Fibroblast of lung (primary cell): Measurements from ENCODE around the gene RAP1A. TPM values are rescaled to one million over a fixed set of nuclear protein-coding genes. Genes with fewer than 3 reads are reported as not detected.

Source experiments
- DNase-seq, 2 donors: peaks; one replicate each; pipeline versions ENCODE4 v3.0.0 to v3.0.0-alpha.2; 2010; ENCODE audit warnings: low read depth in 2 of 2
- H2AFZ ChIP-seq: 2 replicates; pipeline ENCODE4 v1.5.1; 2012; ENCODE audit warnings: low read length, control low read depth, inconsistent platforms
- H3K27ac ChIP-seq: 2 replicates; pipeline ENCODE4 v1.5.1; 2011; ENCODE audit warnings: low read length, control low read depth; ENCODE audit not compliant: insufficient read depth
- H3K27me3 ChIP-seq: 2 replicates; pipeline ENCODE4 v1.5.1; 2011; ENCODE audit warnings: mild to moderate bottlenecking, low read length; ENCODE audit not compliant: control insufficient read depth, insufficient read depth
- H3K36me3 ChIP-seq: 2 replicates; pipeline ENCODE4 v1.5.1; 2011; ENCODE audit warnings: low read length; ENCODE audit not compliant: control insufficient read depth, insufficient read depth
- H3K4me1 ChIP-seq: 2 replicates; pipeline ENCODE4 v1.5.1; 2011; ENCODE audit warnings: low read length; ENCODE audit not compliant: control insufficient read depth, insufficient read depth; ENCODE audit errors: extremely low read depth
- H3K4me2 ChIP-seq: 2 replicates; pipeline ENCODE4 v1.5.1; 2011; ENCODE audit warnings: low read length, control low read depth; ENCODE audit not compliant: insufficient read depth; ENCODE audit errors: extremely low read depth
- H3K4me3 ChIP-seq, 4 experiments: fragments of 200-600 bp in 1 of 4; sonication (generic) in 1 of 4; replicated peaks in 1 of 4; 2 replicates each; pipeline ENCODE4 v1.5.1; 2011 to 2016; ENCODE audit warnings: low read length in 4 of 4, low read depth in 3 of 4, mild to moderate bottlenecking in 3 of 4, control low read depth in 2 of 4, inconsistent platforms in 1 of 4, mixed read lengths in 1 of 4; ENCODE audit not compliant: insufficient read depth in 1 of 4; ENCODE audit errors: control extremely low read depth in 1 of 4
- H3K79me2 ChIP-seq: 2 replicates; pipeline ENCODE4 v1.5.1; 2012; ENCODE audit warnings: mild to moderate bottlenecking, low read length, inconsistent platforms; ENCODE audit not compliant: control insufficient read depth, insufficient read depth
- H3K9ac ChIP-seq: 2 replicates; pipeline ENCODE4 v1.5.1; 2011; ENCODE audit warnings: mild to moderate bottlenecking, low read length, control low read depth; ENCODE audit not compliant: insufficient read depth
- H3K9me3 ChIP-seq: 2 replicates; pipeline ENCODE4 v1.5.1; 2012; ENCODE audit warnings: low read depth, low read length; ENCODE audit not compliant: control insufficient read depth, insufficient read depth
- H4K20me1 ChIP-seq: 2 replicates; pipeline ENCODE4 v1.5.1; 2011; ENCODE audit warnings: low read length; ENCODE audit not compliant: control insufficient read depth, insufficient read depth; ENCODE audit errors: extremely low read depth
- CTCF ChIP-seq, 2 donors: IDR thresholded peaks in 1 of 2; conservative IDR thresholded peaks in 1 of 2; 1 replicate in 1 of 2; 2 replicates in 1 of 2; pipeline ENCODE4 v1.5.1; 2011 to 2012; ENCODE audit warnings: low read length in 2 of 2, control low read depth in 1 of 2, inconsistent platforms in 1 of 2, low read depth in 1 of 2, mild to moderate bottlenecking in 1 of 2
- EZH2 ChIP-seq: IDR thresholded peaks from 2 replicates; pipeline ENCODE4 v1.5.1; 2012; ENCODE audit warnings: low read length, control low read depth, mild to moderate bottlenecking; ENCODE audit errors: missing control alignments
- polyA plus RNA-seq, 2 donors: library from polyadenylated mRNA; depleted of rRNA in 1 of 2; stranded (reverse) in 1 of 2; unstranded in 1 of 2; fragments of >200 nt; gene quantifications; 2 replicates each; pipeline ENCODE4 v1.2.1, GENCODE V29; 2011 to 2012; ENCODE audit warnings: missing spikeins in 1 of 2
- total RNA-seq: library from RNA; depleted of rRNA; stranded (reverse); fragments of >200 nt; gene quantifications from 2 replicates; pipeline ENCODE4 v1.2.1, GENCODE V29; 2014

Gene RAP1A
- total and polyA plus RNA-seq, 2 donors (not counting 1 experiment from before 2014, with no cell fraction given), result 13.5 to 99.5 TPM

- no peaks in the 10 kb centered on the region for H3K79me2 ChIP-seq
- H3K36me3 ChIP-seq, result no peaks in the 10 kb centered on the region
- H3K9ac ChIP-seq, result no peak overlapping the region
- no peak overlapping the region for H2AFZ ChIP-seq
- H3K4me2 ChIP-seq, result no peak overlapping the region
- no peaks in the 10 kb centered on the region for H3K27me3 ChIP-seq
- DNase-seq, result no peak
- H3K4me3 ChIP-seq, result no peak overlapping the region
- H3K4me1 ChIP-seq, result peaks cover 3% of the 10 kb centered on the region
- no peaks in the 10 kb centered on the region for H4K20me1 ChIP-seq
- TF ChIP-seq EZH2 (no peak), CTCF (conservative IDR thresholded peaks at IDR 0.05 in 1 of 2, IDR thresholded peaks at IDR 0.05 in 1 of 2; ENCODE audit: low read depth in 1 of 2, low read length in 2 of 2) (no peak)
- H3K9me3 ChIP-seq, result no peaks in the 10 kb centered on the region
- no peak overlapping the region for H3K27ac ChIP-seq
Measured at GRCh38 chr1:111602974-111603373, 16.6 kb upstream of the RAP1A start.

- Histone ChIP-seq H3K9me3 (no peaks in the 10 kb centered on the region), H3K36me3 (no peaks in the 10 kb centered on the region), H3K4me3 (no peak overlapping the region), H2AFZ (no peak overlapping the region), H3K27me3 (no peaks in the 10 kb centered on the region), H3K27ac (no peak overlapping the region), H3K4me2 (no peak overlapping the region), H3K9ac (no peak overlapping the region), H3K79me2 (no peaks in the 10 kb centered on the region), H4K20me1 (no peaks in the 10 kb centered on the region), H3K4me1 (peaks cover 3% of the 10 kb centered on the region)
- no peak for TF ChIP-seq CTCF (conservative IDR thresholded peaks at IDR 0.05 in 1 of 2, IDR thresholded peaks at IDR 0.05 in 1 of 2; ENCODE audit: low read depth in 1 of 2, low read length in 2 of 2)
- TF ChIP-seq EZH2, result no peak
- no peak for DNase-seq
Measured at GRCh38 chr1:111603979-111604378, 15.6 kb upstream of the RAP1A start.

- no peaks in the 10 kb centered on the region for H3K9me3 ChIP-seq
- no peaks in the 10 kb centered on the region for H3K27me3 ChIP-seq
- H3K9ac ChIP-seq, result no peak overlapping the region
- TF ChIP-seq EZH2 (no peak), CTCF (conservative IDR thresholded peaks at IDR 0.05 in 1 of 2, IDR thresholded peaks at IDR 0.05 in 1 of 2; ENCODE audit: low read depth in 1 of 2, low read length in 2 of 2) (no peak)
- H3K4me2 ChIP-seq, result no peak overlapping the region
- H3K36me3 ChIP-seq, result no peaks in the 10 kb centered on the region
- H2AFZ ChIP-seq, result no peak overlapping the region
- peak; percentile 21 to 93 for DNase-seq
- H3K79me2 ChIP-seq, result no peaks in the 10 kb centered on the region
- no peak overlapping the region for H3K27ac ChIP-seq
- no peak overlapping the region for H3K4me3 ChIP-seq
- no peaks in the 10 kb centered on the region for H4K20me1 ChIP-seq
- H3K4me1 ChIP-seq, result peaks cover 3% of the 10 kb centered on the region
Measured at GRCh38 chr1:111604931-111605330, 14.7 kb upstream of the RAP1A start.
